ENCODE results near the gene MAP1LC3B.

The MAP1LC3B gene

GRCh38 chr16:87422106-87422505, 30.0 kb downstream of the MAP1LC3B start:
- Histone ChIP-seq H3K4me3 (no peak overlapping the region), H3K27ac (no peak overlapping the region)
- TF ChIP-seq CTCF (IDR thresholded peaks at IDR 0.05) = no peak
- DNase-seq (ENCODE audit: low spot score) = no peak

- no peak for DNase-seq (ENCODE audit: low spot score)
- H3K4me3 ChIP-seq = no peak overlapping the region
- TF ChIP-seq CTCF (IDR thresholded peaks at IDR 0.05) = no peak
- H3K27ac ChIP-seq = no peak overlapping the region
Measured at GRCh38 chr16:87423429-87423828, 31.3 kb downstream of the MAP1LC3B start.

GRCh38 chr16:87424266-87424665, 32.1 kb downstream of the MAP1LC3B start:
- H3K27ac ChIP-seq = no peak overlapping the region
- no peak for TF ChIP-seq CTCF (IDR thresholded peaks at IDR 0.05)
- H3K4me3 ChIP-seq = no peak overlapping the region
- DNase-seq (ENCODE audit: low spot score) = no peak

GRCh38 chr16:87425941-87426340, 33.8 kb downstream of the MAP1LC3B start:
- Histone ChIP-seq H3K4me3 (no peak overlapping the region), H3K27ac (no peak overlapping the region)
- no peak for TF ChIP-seq CTCF (IDR thresholded peaks at IDR 0.05)
- DNase-seq (ENCODE audit: low spot score) = no peak

GRCh38 chr16:87426423-87427215, 34.5 kb downstream of the MAP1LC3B start:
- no peak for TF ChIP-seq CTCF (IDR thresholded peaks at IDR 0.05)

GRCh38 chr16:87431926-87432325, 39.8 kb downstream of the MAP1LC3B start:
- Histone ChIP-seq H3K27ac (no peak overlapping the region), H3K4me3 (no peak overlapping the region)
- no peak for TF ChIP-seq CTCF (IDR thresholded peaks at IDR 0.05)
- no peak for DNase-seq (ENCODE audit: low spot score)

More at GRCh38 chr16:87426423-87427215, 34.5 kb downstream of the MAP1LC3B start:
- DNase-seq (ENCODE audit: low spot score) = no peak
- Histone ChIP-seq H3K27ac (no peak overlapping the region), H3K4me3 (no peak overlapping the region)

- DNase-seq (ENCODE audit: low spot score) = no peak
- H3K4me3 ChIP-seq = no peak overlapping the region
- no peak for TF ChIP-seq CTCF (IDR thresholded peaks at IDR 0.05)
- no peak overlapping the region for H3K27ac ChIP-seq
Measured at GRCh38 chr16:87432330-87432915, 40.3 kb downstream of the MAP1LC3B start.
